NCI-H1105 treated with DMSO at 0.1 percent for 48 hours (cell line): ENCODE results near the gene CCR8.

Experiments used
- DNase-seq: peaks from one replicate; lab custom pipeline; 2025; lab: John Stamatoyannopoulos, UW

Gene CCR8

DNA sequence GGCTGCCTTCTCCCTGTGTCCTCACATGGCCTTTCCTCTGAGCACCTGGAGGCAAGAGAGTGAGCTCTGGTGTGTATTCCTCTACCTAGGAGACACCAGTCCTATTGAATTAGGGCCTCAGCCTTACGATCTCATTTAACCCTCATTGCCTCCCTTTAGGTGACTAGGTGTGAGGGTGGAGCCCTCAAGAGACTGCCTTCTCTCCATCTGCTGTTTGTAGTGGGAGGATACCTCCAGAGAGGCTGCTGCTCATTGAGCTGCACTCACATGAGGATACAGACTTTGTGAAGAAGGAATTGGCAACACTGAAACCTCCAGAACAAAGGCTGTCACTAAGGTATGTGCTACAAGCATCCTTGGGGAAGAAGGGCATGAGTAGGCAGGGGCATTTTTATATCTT lies at the start of gene CCR8:
TSS of gene CCR8 (plus strand) at position 217 of the 400 bp plus-strand sequence. CDS start 2,623 bp downstream, outside the sequence.
- no peak for DNase-seq

GRCh38 chr3:39279745-39280517 lies 49.6 kb upstream of the CCR8 start, which contains the start of gene CX3CR1:
Gene CX3CR1, minus strand, starts transcription at chr3:39280036. Its CDS starts 13,527 bp downstream, at chr3:39266509.
- DNase-seq, result no peak

- DNase-seq, result no peak
Observed at GRCh38 chr3:39280571-39280970, 48.9 kb upstream of the CCR8 start.

- DNase-seq, result no peak
Observed at GRCh38 chr3:39281533-39281932, 48.0 kb upstream of the CCR8 start.

GRCh38 chr3:39282057-39282456 lies 47.5 kb upstream of the CCR8 start:
- DNase-seq, result no peak

- no peak for DNase-seq
Observed at GRCh38 chr3:39284457-39284881, 45.0 kb upstream of the CCR8 start.

DNA sequence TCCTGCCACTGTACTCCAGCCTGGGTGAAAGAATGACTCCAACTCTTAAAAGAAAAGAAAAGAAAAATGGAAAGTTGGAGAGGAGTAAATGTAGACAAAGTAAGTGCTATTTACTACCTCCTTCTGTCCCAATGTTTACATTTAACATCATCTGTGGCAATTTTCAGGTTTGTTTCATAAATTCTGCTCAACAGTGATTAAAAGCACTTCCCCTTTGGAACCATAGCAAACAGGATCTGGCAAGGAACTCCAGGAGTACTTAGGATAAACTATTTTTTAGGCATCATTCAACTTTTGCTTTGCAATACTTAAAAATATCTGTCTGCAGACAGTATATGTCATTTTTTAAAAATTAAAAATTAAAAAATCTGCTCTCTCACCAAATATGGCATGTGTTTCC lies 44.2 kb upstream of the CCR8 start:
- DNase-seq, result no peak

GRCh38 chr3:39286771-39287170 lies 42.7 kb upstream of the CCR8 start:
- DNase-seq, result no peak

DNA sequence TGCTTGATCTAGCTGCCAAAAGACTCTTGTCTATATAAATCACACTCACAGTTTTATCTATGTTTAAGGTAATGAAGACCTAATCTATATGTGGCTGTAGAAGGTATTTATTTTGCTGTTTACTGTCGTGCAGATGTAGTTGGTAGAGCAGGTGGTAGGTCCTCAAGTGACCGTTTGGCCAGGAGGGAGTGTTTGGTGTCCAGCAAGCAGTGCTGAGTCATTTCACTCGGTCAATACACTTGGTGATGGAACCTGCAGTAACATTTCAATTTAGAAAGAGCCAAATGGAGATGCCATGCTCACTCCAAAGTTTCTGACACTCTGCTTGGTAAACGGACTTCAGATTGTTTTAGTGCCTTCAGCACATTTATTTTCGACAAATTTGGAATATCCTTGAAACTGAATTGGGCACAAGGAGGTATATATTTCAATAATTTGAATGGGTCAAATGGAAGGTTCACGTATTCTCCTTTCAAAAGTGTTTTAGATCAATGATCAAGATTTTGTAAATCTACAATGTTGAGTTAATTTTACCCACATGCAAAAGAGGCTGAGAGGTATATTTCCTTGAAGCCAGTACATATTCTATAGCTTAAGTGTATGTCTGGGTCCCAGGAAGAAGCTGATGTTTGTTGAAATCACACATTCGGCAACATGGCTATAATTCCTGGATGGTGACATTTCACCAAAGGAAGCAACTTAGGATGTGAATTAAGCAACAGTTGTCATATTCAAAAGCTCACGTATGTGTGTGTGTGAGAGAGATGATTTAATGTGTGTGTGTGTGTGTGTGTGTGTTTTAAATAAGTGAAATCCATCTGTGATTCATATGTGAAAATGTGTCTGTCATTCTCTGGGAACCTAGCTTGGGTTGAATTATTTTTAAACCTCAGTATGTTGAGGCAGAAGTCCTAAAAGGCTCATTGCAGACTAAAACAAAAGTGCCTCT lies 42.0 kb upstream of the CCR8 start:
- no peak for DNase-seq

- DNase-seq, result peak; percentile 72
Observed at GRCh38 chr3:39288300-39288808, 41.2 kb upstream of the CCR8 start.

GRCh38 chr3:39289107-39289506 lies 40.4 kb upstream of the CCR8 start:
- no peak for DNase-seq

GRCh38 chr3:39290255-39290654 lies 39.3 kb upstream of the CCR8 start:
- DNase-seq, result no peak

DNA sequence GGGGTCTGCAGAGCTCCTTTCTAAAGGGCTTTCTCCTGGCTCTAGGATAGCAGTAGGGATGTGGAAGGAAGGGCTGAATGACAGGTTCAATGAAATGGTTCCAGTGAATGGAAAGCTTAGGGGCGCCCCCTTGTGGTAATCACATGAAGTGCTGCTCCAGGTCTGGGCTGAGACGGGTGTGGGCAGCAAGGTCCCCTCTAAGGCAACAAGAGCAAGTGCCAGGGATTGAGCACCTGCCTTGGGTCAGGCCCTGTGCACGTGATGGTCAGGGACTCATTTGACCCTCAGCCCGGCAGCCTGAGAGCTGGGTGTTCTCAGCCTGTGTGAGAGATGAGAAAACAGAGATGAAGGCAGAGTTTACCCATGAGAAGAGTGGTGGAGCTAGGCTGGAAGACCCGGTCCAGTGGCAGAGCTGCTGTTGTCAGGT lies 37.6 kb upstream of the CCR8 start:
- DNase-seq, result peak; percentile 40

DNA sequence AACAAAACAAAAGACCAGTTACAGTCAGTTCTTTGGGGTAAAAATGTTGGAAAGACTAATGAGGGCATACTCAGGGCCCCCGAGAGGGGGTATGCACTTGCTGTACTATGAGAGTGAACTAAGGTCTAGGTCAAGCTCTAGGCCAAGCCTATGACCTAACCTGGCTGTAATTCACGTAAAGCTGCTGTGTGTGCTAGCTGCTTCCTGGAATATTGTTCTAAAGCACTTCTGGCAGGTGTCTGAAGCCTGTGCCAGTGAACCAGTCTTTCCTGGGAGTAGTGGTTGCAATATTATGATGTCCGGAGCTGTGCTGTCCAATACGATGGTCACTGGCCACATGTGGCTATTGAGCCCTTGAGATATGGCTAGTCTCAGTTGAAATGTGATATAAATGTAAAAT lies 36.5 kb upstream of the CCR8 start:
- no peak for DNase-seq

- DNase-seq, result no peak
Observed at GRCh38 chr3:39294446-39295183, 34.9 kb upstream of the CCR8 start.

DNA sequence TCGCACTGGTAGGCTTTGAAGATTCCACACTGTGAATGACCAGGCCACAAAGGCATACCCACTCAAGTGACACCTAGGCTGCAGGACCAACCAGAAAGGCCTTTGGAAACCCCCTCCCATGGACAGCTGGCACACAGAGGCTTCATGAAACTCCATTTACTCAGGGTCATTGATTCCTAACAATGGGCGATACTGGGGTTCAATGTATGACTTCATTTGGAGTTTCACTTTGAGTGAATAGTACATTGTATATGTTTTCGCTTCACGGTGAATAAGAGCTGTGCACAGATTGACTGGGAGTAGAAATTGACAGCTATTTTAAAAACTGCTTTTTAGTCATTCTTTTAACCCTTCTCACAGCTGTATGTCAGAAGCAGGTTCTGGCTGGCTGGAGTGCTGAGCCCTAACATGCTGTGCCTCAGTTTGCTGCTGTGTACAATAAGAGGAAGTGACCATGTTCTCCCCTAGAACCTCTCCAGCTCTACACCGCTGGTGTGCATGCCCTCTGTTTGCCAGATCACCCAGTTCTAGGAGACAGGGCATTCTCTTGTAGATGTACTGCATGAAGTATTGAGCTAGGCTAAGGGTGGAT lies 34.2 kb upstream of the CCR8 start:
- DNase-seq, result no peak

GRCh38 chr3:39296197-39297077 lies 33.1 kb upstream of the CCR8 start:
- no peak for DNase-seq

DNA sequence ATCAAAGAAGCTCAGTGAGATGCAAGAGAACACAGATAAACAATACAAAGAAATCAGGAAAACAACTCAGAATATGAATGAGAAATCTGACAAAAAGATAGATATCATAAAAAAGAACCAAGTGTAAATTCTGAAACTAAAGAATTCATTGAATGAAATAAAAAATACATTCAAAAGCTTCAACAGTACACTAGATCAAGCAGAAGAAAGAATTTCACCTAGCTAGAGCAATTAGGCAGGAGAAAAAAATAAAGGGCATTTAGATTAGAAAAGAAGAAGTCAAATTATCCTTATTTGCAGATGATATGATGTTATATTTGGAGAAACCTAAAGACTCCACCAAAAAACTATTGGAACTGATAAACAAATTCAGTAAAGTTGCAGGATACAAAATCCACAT lies 30.2 kb upstream of the CCR8 start:
- no peak for DNase-seq

- DNase-seq, result no peak
Observed at GRCh38 chr3:39302178-39302577, 27.3 kb upstream of the CCR8 start.

- DNase-seq, result no peak
Observed at GRCh38 chr3:39313289-39313688, 16.2 kb upstream of the CCR8 start.
